HL-60 (cell line): ENCODE results near the gene KNL1.

Source experiments
- DNase-seq, 2 experiments: peaks; one replicate each; pipeline ENCODE4 v3.0.0-alpha.2; 2010 to 2020; ENCODE audit warnings: low read depth in 1 of 2, low spot score in 1 of 2
- H3K27ac ChIP-seq: fragments of 250-450 bp; sonication (Bioruptor Pico); replicated peaks from 2 replicates; pipeline ENCODE4 v1.5.1; 2020; ENCODE audit warnings: mild to moderate bottlenecking, moderate library complexity
- H3K27me3 ChIP-seq: fragments of 250-450 bp; sonication (Bioruptor Pico); 2 replicates; pipeline ENCODE4 v1.5.1; 2021; ENCODE audit warnings: mild to moderate bottlenecking, moderate library complexity; ENCODE audit not compliant: insufficient read depth, poor library complexity, severe bottlenecking
- H3K4me3 ChIP-seq: replicated peaks from 2 replicates; pipeline ENCODE4 v1.5.1; 2011; ENCODE audit warnings: mild to moderate bottlenecking, control low read depth, low read length; ENCODE audit not compliant: insufficient read depth
- CTCF ChIP-seq: IDR thresholded peaks from one replicate; pipeline ENCODE4 v1.5.1; 2011; ENCODE audit warnings: low read length, control low read depth, inconsistent platforms; ENCODE audit not compliant: insufficient read depth
- GABPA ChIP-seq: IDR thresholded peaks from 2 replicates; pipeline ENCODE4 v1.6.1; 2012; ENCODE audit warnings: low read depth
- POLR2AphosphoS5 ChIP-seq: IDR thresholded peaks from 2 replicates; pipeline ENCODE4 v1.6.1; 2012; ENCODE audit warnings: low read depth
- REST ChIP-seq: IDR thresholded peaks from 2 replicates; pipeline ENCODE4 v1.6.1; 2012; ENCODE audit warnings: low read depth; ENCODE audit not compliant: insufficient replicate concordance
- SPI1 ChIP-seq: IDR thresholded peaks from 2 replicates; pipeline ENCODE4 v1.6.1; 2012; ENCODE audit warnings: low read depth, mild to moderate bottlenecking, borderline replicate concordance

Gene KNL1

GRCh38 chr15:40623361-40623760 is 29.3 kb downstream of the KNL1 start:
- DNase-seq = no peak
- Histone ChIP-seq H3K27me3 (no peaks in the 10 kb centered on the region), H3K4me3 (no peak overlapping the region), H3K27ac (no peak overlapping the region)
- TF ChIP-seq REST (no peak), CTCF (no peak), GABPA (no peak), POLR2AphosphoS5 (no peak), SPI1 (no peak)

- no peak for DNase-seq
- H3K27me3 ChIP-seq = no peaks in the 10 kb centered on the region
- no peak overlapping the region for H3K4me3 ChIP-seq
- H3K27ac ChIP-seq = no peak overlapping the region
- TF ChIP-seq GABPA = no peak
- no peak for TF ChIP-seq SPI1
- TF ChIP-seq POLR2AphosphoS5 = no peak
- TF ChIP-seq REST = no peak
- TF ChIP-seq CTCF = no peak
These were observed 36.3 kb downstream of the KNL1 start for GRCh38 chr15:40630313-40630712.

DNA sequence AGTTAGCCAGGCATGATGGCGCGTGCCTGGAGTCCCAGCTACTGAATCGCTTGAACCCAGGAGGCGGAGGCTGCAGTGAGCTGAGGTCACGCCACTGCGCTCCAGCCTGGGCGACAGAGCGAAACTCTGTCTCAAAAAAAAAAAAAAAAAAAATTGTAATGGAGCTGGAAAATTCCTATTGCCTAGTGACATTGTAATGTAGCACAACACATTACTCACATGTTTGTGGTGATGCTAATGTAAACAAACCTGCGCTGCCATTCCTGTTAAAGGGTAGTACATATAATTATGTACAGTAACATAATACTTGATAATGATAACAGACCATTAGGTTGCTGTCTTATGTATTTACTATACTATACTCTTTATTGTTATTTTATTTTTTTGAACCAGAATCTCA is 39.1 kb downstream of the KNL1 start:
- Histone ChIP-seq H3K4me3 (no peak overlapping the region), H3K27me3 (no peaks in the 10 kb centered on the region), H3K27ac (no peak overlapping the region)
- TF ChIP-seq REST (no peak), GABPA (no peak), SPI1 (no peak), CTCF (no peak), POLR2AphosphoS5 (no peak)
- no peak for DNase-seq
